Colonic mucosa (tissue), 4 donors: ENCODE results near the gene MOB2. TPM values are rescaled to one million over a fixed set of nuclear protein-coding genes. Genes with fewer than 3 reads are reported as not detected.

Source experiments
- DNase-seq: peaks from one replicate; pipeline ENCODE4 v3.0.0-alpha.2; 2020
- H3K27ac ChIP-seq: fragments of 200-600 bp; one replicate; pipeline ENCODE4 v1.8.0; 2021
- H3K27me3 ChIP-seq: fragments of 200-600 bp; one replicate; pipeline ENCODE4 v1.8.0; 2021
- H3K36me3 ChIP-seq: fragments of 200-600 bp; one replicate; pipeline ENCODE4 v1.8.0; 2021
- H3K4me1 ChIP-seq: fragments of 200-600 bp; one replicate; pipeline ENCODE4 v1.8.0; 2021; ENCODE audit warnings: mild to moderate bottlenecking
- H3K4me3 ChIP-seq: fragments of 200-600 bp; one replicate; pipeline ENCODE4 v1.8.0; 2021
- H3K9ac ChIP-seq, 2 donors: one replicate each; pipeline ENCODE4 v1.7.0; 2013; ENCODE audit warnings: control low read depth in 2 of 2, low read depth in 2 of 2, low read length in 2 of 2
- H3K9me3 ChIP-seq: fragments of 200-600 bp; one replicate; pipeline ENCODE4 v1.8.0; 2021
- CTCF ChIP-seq: fragments of 200-600 bp; IDR thresholded peaks from one replicate; pipeline ENCODE4 v1.8.0; 2022; ENCODE audit warnings: antibody characterized with exemption, mild to moderate bottlenecking
- intact Hi-C: fragments of 100-400 bp; cut with DNase I; formaldehyde crosslinking; loops from one replicate; pipeline ENCODE4 v1.14.1; 2022
- total RNA-seq, 2 donors: library from RNA; stranded (reverse); fragmentation: NEBNext Ultra II Directional in 1 of 2; extraction: Animal tissue kit (Norgen Biotek cat#: 25700) in 1 of 2; gene quantifications; one replicate each; pipeline ENCODE4 v1.2.1, GENCODE V29; 2021
- donor health status: healthy.
- donor health status: DM: no; HTN: no; CAD: no.
- donor health status: DM: no; HTN: no; CAD: no.

MOB2 gene
- total RNA-seq, 2 donors from 2014 or later = 41.6 to 49.2 TPM

GRCh38 chr11:1457326-1457680 lies 29.3 kb downstream of the MOB2 start:
- TF ChIP-seq CTCF = no peak
- no peaks in the 10 kb centered on the region for H3K9me3 ChIP-seq
- no peaks in the 10 kb centered on the region for H3K4me1 ChIP-seq
- no peak overlapping the region for H3K4me3 ChIP-seq
- H3K27ac ChIP-seq = no peak overlapping the region
- H3K9ac ChIP-seq = no peak overlapping the region
- H3K36me3 ChIP-seq = no peaks in the 10 kb centered on the region
- H3K27me3 ChIP-seq = peaks cover 10% of the 10 kb centered on the region
- no peak for DNase-seq
- intact Hi-C loops = loop anchor here (5.0 kb wide), 1 partner anchor 60 kb away; no protein-coding TSS in a partner anchor

- intact Hi-C loops = loop anchor here (5.0 kb wide), 1 partner anchor 61 kb away; no protein-coding TSS in a partner anchor
- TF ChIP-seq CTCF = no peak
Observed at GRCh38 chr11:1456596-1457325, 29.8 kb downstream of the MOB2 start.

GRCh38 chr11:1456176-1456575 lies 30.4 kb downstream of the MOB2 start:
- no peak overlapping the region for H3K9ac ChIP-seq
- DNase-seq = no peak

More at GRCh38 chr11:1456596-1457325, 29.8 kb downstream of the MOB2 start:
- Histone ChIP-seq H3K9me3 (no peaks in the 10 kb centered on the region), H3K4me1 (no peaks in the 10 kb centered on the region), H3K27me3 (peaks cover 10% of the 10 kb centered on the region), H3K4me3 (no peak overlapping the region), H3K27ac (no peak overlapping the region), H3K36me3 (no peaks in the 10 kb centered on the region), H3K9ac (no peak overlapping the region)
- DNase-seq = no peak

GRCh38 chr11:1455763-1456060 lies 30.9 kb downstream of the MOB2 start:
- Histone ChIP-seq H3K4me1 (no peaks in the 10 kb centered on the region), H3K36me3 (no peaks in the 10 kb centered on the region), H3K27me3 (peaks cover 4% of the 10 kb centered on the region), H3K9ac (no peak overlapping the region), H3K27ac (no peak overlapping the region), H3K4me3 (no peak overlapping the region), H3K9me3 (no peaks in the 10 kb centered on the region)
- intact Hi-C loops = loop anchor here (5.0 kb wide), 1 partner anchor 62 kb away; no protein-coding TSS in a partner anchor
- no peak for DNase-seq
- TF ChIP-seq CTCF = no peak

More at GRCh38 chr11:1456176-1456575, 30.4 kb downstream of the MOB2 start:
- H3K9me3 ChIP-seq = no peaks in the 10 kb centered on the region
- no peak for TF ChIP-seq CTCF
- no peak overlapping the region for H3K27ac ChIP-seq
- H3K4me1 ChIP-seq = no peaks in the 10 kb centered on the region
- intact Hi-C loops = loop anchor here (5.0 kb wide), 1 partner anchor 61 kb away; no protein-coding TSS in a partner anchor
- H3K4me3 ChIP-seq = no peak overlapping the region
- H3K27me3 ChIP-seq = peaks cover 9% of the 10 kb centered on the region
- no peaks in the 10 kb centered on the region for H3K36me3 ChIP-seq

GRCh38 chr11:1455032-1455762 lies 31.4 kb downstream of the MOB2 start:
- no peaks in the 10 kb centered on the region for H3K36me3 ChIP-seq
- H3K27me3 ChIP-seq = no peaks in the 10 kb centered on the region
- H3K4me1 ChIP-seq = no peaks in the 10 kb centered on the region
- H3K9me3 ChIP-seq = no peaks in the 10 kb centered on the region
- H3K27ac ChIP-seq = no peak overlapping the region
- H3K9ac ChIP-seq = no peak overlapping the region
- no peak for TF ChIP-seq CTCF
- no peak overlapping the region for H3K4me3 ChIP-seq
- intact Hi-C loops = loop anchor here (5.0 kb wide), 1 partner anchor 62 kb away; no protein-coding TSS in a partner anchor
- no peak for DNase-seq
